GM12892 (cell line): ENCODE data around the gene DDHD1.

Experiments used
- POLR2A ChIP-seq: IDR thresholded peaks from 2 replicates; pipeline ENCODE4 v1.6.1; 2011; ENCODE audit warnings: low read depth, low read length, control low read depth
- TAF1 ChIP-seq: IDR thresholded peaks from 2 replicates; pipeline ENCODE4 v1.6.1; 2011; ENCODE audit warnings: low read depth, mild to moderate bottlenecking, control low read depth, low read length, borderline replicate concordance

- no peak for TF ChIP-seq POLR2A
- no peak for TF ChIP-seq TAF1
Measured at GRCh38 chr14:53044486-53044885, 108.6 kb downstream of the DDHD1 start.
